ENCODE data around the gene GGCT. TPM values are rescaled to one million over a fixed set of nuclear protein-coding genes. Genes with fewer than 3 reads are reported as not detected.

GGCT gene
- total RNA-seq, 4 donors from 2014 or later, result 7.4 to 20.0 (median 12.8) TPM

- H3K27me3 ChIP-seq, result no peaks in the 10 kb centered on the region
- in situ Hi-C loops (cut with MboI; ENCODE audit: low sequenced_read_pairs in 4 of 4) (no loop called here), intact Hi-C loops (cut with DNase I; ENCODE audit: low total_unique reads) (no loop called here)
- no peaks in the 10 kb centered on the region for H3K9me3 ChIP-seq
- H3K4me1 ChIP-seq, result peaks cover 3 to 7% of the 10 kb centered on the region in 2 donors
- no peak overlapping the region for H3K4me3 ChIP-seq
- no peak overlapping the region for H3K27ac ChIP-seq
- H3K36me3 ChIP-seq, result peaks cover 0 to 63% of the 10 kb centered on the region in 2 donors
- no peak for TF ChIP-seq CTCF (IDR thresholded peaks at IDR 0.05 in 4 of 5, conservative IDR thresholded peaks at IDR 0.05 in 1 of 5)
- no peak for TF ChIP-seq POLR2A (IDR thresholded peaks at IDR 0.05)
- DNase-seq (no peak), ATAC-seq (no peak)
Measured at GRCh38 chr7:30450240-30450982, 54.2 kb downstream of the GGCT start.

- in situ Hi-C loops (cut with MboI; ENCODE audit: low sequenced_read_pairs in 4 of 4) (no loop called here), intact Hi-C loops (cut with DNase I; ENCODE audit: low total_unique reads) (no loop called here)
- ATAC-seq, result no peak
- DNase-seq, result no peak
- H3K4me3 ChIP-seq, result no peak overlapping the region
- no peaks in the 10 kb centered on the region for H3K27me3 ChIP-seq
- H3K9me3 ChIP-seq, result no peaks in the 10 kb centered on the region
- H3K27ac ChIP-seq, result no peak overlapping the region
- H3K36me3 ChIP-seq, result peaks cover 0 to 58% of the 10 kb centered on the region in 2 donors
- peaks cover 0 to under 1% of the 10 kb centered on the region in 2 donors for H3K4me1 ChIP-seq
- TF ChIP-seq POLR2A (IDR thresholded peaks at IDR 0.05) (no peak), CTCF (IDR thresholded peaks at IDR 0.05 in 4 of 5, conservative IDR thresholded peaks at IDR 0.05 in 1 of 5) (no peak)
Measured at GRCh38 chr7:30448461-30449189, 56.0 kb downstream of the GGCT start.

GRCh38 chr7:30447466-30447865 is 57.2 kb downstream of the GGCT start:
- in situ Hi-C loops (cut with MboI; ENCODE audit: low sequenced_read_pairs in 4 of 4), result no loop called here
- intact Hi-C loops (cut with DNase I; ENCODE audit: low total_unique reads), result no loop called here

More at GRCh38 chr7:30447466-30447865, 57.2 kb downstream of the GGCT start:
- TF ChIP-seq POLR2A (IDR thresholded peaks at IDR 0.05) (no peak), CTCF (IDR thresholded peaks at IDR 0.05 in 4 of 5, conservative IDR thresholded peaks at IDR 0.05 in 1 of 5) (no peak)
- ATAC-seq (no peak), DNase-seq (no peak)
- Histone ChIP-seq H3K36me3 (peaks cover 0 to 58% of the 10 kb centered on the region in 2 donors), H3K4me1 (no peaks in the 10 kb centered on the region), H3K27ac (no peak overlapping the region), H3K4me3 (no peak overlapping the region), H3K9me3 (no peaks in the 10 kb centered on the region), H3K27me3 (no peaks in the 10 kb centered on the region)

Other genes with a start within 250 kb of the GGCT start
- gene ZNRF2, start 220.2 kb downstream of the GGCT start, total RNA-seq, result 10 to 100 TPM in 3 of 4 donors, 1 to 10 TPM in 1; 9.6 to 19.3 (median 17.4) TPM
- 1 to 10 TPM; 2.3 to 4.6 (median 3.6) TPM for gene NOD1, start 26.0 kb downstream of the GGCT start, total RNA-seq
- gene GARS1, start 90.0 kb upstream of the GGCT start, total RNA-seq, result 10 to 100 TPM; 52.1 to 67.7 (median 60.1) TPM
- gene CRHR2, start 177.6 kb upstream of the GGCT start, total RNA-seq, result under 1 TPM in 2 of 4 donors, not detected in 2; 0.07 to 0.52 TPM
- 1 to 10 TPM; 1.9 to 8.6 (median 5.5) TPM for gene INMT, start 247.3 kb upstream of the GGCT start, total RNA-seq

Data from gastrocnemius medialis (tissue), 4 donors.